HUDEP-2 (cell line): Measurements from ENCODE around the gene ATAD3B.

Experiments
- DNase-seq, 76 experiments: peaks; one replicate each; lab custom pipeline; 2025; ENCODE audit not compliant: unreplicated experiment in 76 of 76; lab: John Stamatoyannopoulos, UW

The ATAD3B gene

GRCh38 chr1:1540818-1541628 is 69.5 kb downstream of the ATAD3B start:
- no peak for DNase-seq

GRCh38 chr1:1541956-1542765 is 70.6 kb downstream of the ATAD3B start:
- no peak for DNase-seq

GRCh38 chr1:1542766-1543705 is 71.5 kb downstream of the ATAD3B start:
- peak in 21 of 76 experiments; percentile 3 to 55 (median 30) for DNase-seq

- DNase-seq = peak in 2 of 76 experiments; percentile 7 to 28
Observed at GRCh38 chr1:1543706-1544099, 72.1 kb downstream of the ATAD3B start.

GRCh38 chr1:1544544-1544943 is 73.0 kb downstream of the ATAD3B start:
- no peak for DNase-seq
